Inflammatory macrophage treated with lipopolysaccharide for 4 hours (primary cell): Measurements from ENCODE around the gene GTF2F1.
"Not testable (repeated sequence)": the region's sequence is repeated elsewhere in the genome, so short reads cannot be mapped to it uniquely, and the experiment has no call there.

Experiments used
- DNase-seq: peaks from one replicate; pipeline ENCODE4 v3.0.0-alpha.2; 2020

GTF2F1 gene

GRCh38 chr19:6355321-6356040 is 37.5 kb downstream of the GTF2F1 start:
- not testable (repeated sequence) for DNase-seq

- peak; percentile 8 for DNase-seq
These were observed 38.8 kb downstream of the GTF2F1 start for GRCh38 chr19:6354098-6354674.

- no peak for DNase-seq
These were observed 40.4 kb downstream of the GTF2F1 start for GRCh38 chr19:6352381-6353165.

GRCh38 chr19:6350688-6351087 is 42.3 kb downstream of the GTF2F1 start:
- DNase-seq = no peak

- not testable (repeated sequence) for DNase-seq
These were observed 43.7 kb downstream of the GTF2F1 start for GRCh38 chr19:6349271-6349670.

- no peak for DNase-seq
These were observed 49.5 kb downstream of the GTF2F1 start for GRCh38 chr19:6343462-6343861.

GRCh38 chr19:6340493-6341201 is 52.3 kb downstream of the GTF2F1 start:
- DNase-seq = no peak

- DNase-seq = no peak
These were observed 58.3 kb downstream of the GTF2F1 start for GRCh38 chr19:6334490-6335285.

GRCh38 chr19:6333439-6333838 is 59.5 kb downstream of the GTF2F1 start, which contains the start of gene ACER1:
Gene ACER1 (minus strand): TSS chr19:6333612. CDS start chr19:6333551, 61 bp downstream.
- DNase-seq = no peak
